Measurements from ENCODE around the gene CACNG4. TPM values are rescaled to one million over a fixed set of nuclear protein-coding genes. Genes with fewer than 3 reads are reported as not detected.
A peak's percentile ranks its signal among the peaks of the same experiment; 100 is the strongest.

CACNG4 gene
- total RNA-seq, 1 donor from 2014 or later, result 0.34 TPM

GRCh38 chr17:67066717-67067116, 102.2 kb downstream of the CACNG4 start:
- Histone ChIP-seq H3K36me3 (no peaks in the 10 kb centered on the region), H3K27ac (no peak overlapping the region), H3K9me3 (ENCODE audit: low read depth) (no peaks in the 10 kb centered on the region), H3K4me2 (no peak overlapping the region), H3K9ac (no peak overlapping the region), H4K20me1 (ENCODE audit: low read depth) (no peaks in the 10 kb centered on the region), H3K4me3 (no peak overlapping the region), H3K79me2 (ENCODE audit: low read depth) (no peaks in the 10 kb centered on the region), H3K4me1 (peaks cover 24% of the 10 kb centered on the region), H3F3A (ENCODE audit: low read depth) (peaks cover 9% of the 10 kb centered on the region), H3K27me3 (no peaks in the 10 kb centered on the region), H2AFZ (replicated peaks) (no peak overlapping the region)
- Mint-ChIP-seq H3K27me3 (ENCODE audit: insufficient read depth, low read depth) (no peaks in the 10 kb centered on the region), H3K4me3 (no peak overlapping the region), H3K27ac (no peak overlapping the region), H3K9me3 (no peaks in the 10 kb centered on the region), H3K4me1 (peaks cover 25% of the 10 kb centered on the region), H3K36me3 (no peaks in the 10 kb centered on the region)
- TF ChIP-seq CTCF (IDR thresholded peaks at IDR 0.05), result no peak
- TF ChIP-seq EZH2 (IDR thresholded peaks at IDR 0.05), result no peak
- no peak for TF ChIP-seq EZH2phosphoT487 (IDR thresholded peaks at IDR 0.05)
- DNase-seq (ENCODE audit: low spot score), result no peak

- Histone ChIP-seq H3K9me3 (ENCODE audit: low read depth) (no peaks in the 10 kb centered on the region), H3K27ac (no peak overlapping the region), H3K9ac (no peak overlapping the region), H3K79me2 (ENCODE audit: low read depth) (no peaks in the 10 kb centered on the region), H3K4me2 (peak overlapping the region; percentile 10), H3K4me1 (peaks cover 24% of the 10 kb centered on the region), H2AFZ (replicated peaks) (no peak overlapping the region), H4K20me1 (ENCODE audit: low read depth) (no peaks in the 10 kb centered on the region), H3K36me3 (no peaks in the 10 kb centered on the region), H3F3A (ENCODE audit: low read depth) (peaks cover 9% of the 10 kb centered on the region), H3K4me3 (no peak overlapping the region), H3K27me3 (no peaks in the 10 kb centered on the region)
- H3K27ac Mint-ChIP-seq, result peak overlapping the region; percentile 42
- no peaks in the 10 kb centered on the region for H3K36me3 Mint-ChIP-seq
- H3K27me3 Mint-ChIP-seq (ENCODE audit: insufficient read depth, low read depth), result no peaks in the 10 kb centered on the region
- H3K4me1 Mint-ChIP-seq, result peaks cover 25% of the 10 kb centered on the region
- DNase-seq (ENCODE audit: low spot score), result no peak
- H3K9me3 Mint-ChIP-seq, result no peaks in the 10 kb centered on the region
- no peak overlapping the region for H3K4me3 Mint-ChIP-seq
- no peak for TF ChIP-seq CTCF (IDR thresholded peaks at IDR 0.05)
- TF ChIP-seq EZH2phosphoT487 (IDR thresholded peaks at IDR 0.05), result no peak
- TF ChIP-seq EZH2 (IDR thresholded peaks at IDR 0.05), result no peak
Measured at GRCh38 chr17:67067571-67068482, 103.3 kb downstream of the CACNG4 start.

- Mint-ChIP-seq H3K4me3 (no peak overlapping the region), H3K4me1 (peaks cover 25% of the 10 kb centered on the region), H3K27ac (no peak overlapping the region), H3K9me3 (no peaks in the 10 kb centered on the region), H3K27me3 (ENCODE audit: insufficient read depth, low read depth) (no peaks in the 10 kb centered on the region), H3K36me3 (peaks cover 2% of the 10 kb centered on the region)
- Histone ChIP-seq H3K4me3 (no peak overlapping the region), H3K79me2 (ENCODE audit: low read depth) (no peaks in the 10 kb centered on the region), H3F3A (ENCODE audit: low read depth) (peaks cover 9% of the 10 kb centered on the region), H3K9ac (no peak overlapping the region), H2AFZ (replicated peaks) (no peak overlapping the region), H4K20me1 (ENCODE audit: low read depth) (no peaks in the 10 kb centered on the region), H3K36me3 (no peaks in the 10 kb centered on the region), H3K4me2 (peak overlapping the region; percentile 42), H3K27me3 (no peaks in the 10 kb centered on the region), H3K4me1 (peaks cover 24% of the 10 kb centered on the region), H3K27ac (no peak overlapping the region), H3K9me3 (ENCODE audit: low read depth) (no peaks in the 10 kb centered on the region)
- TF ChIP-seq EZH2 (IDR thresholded peaks at IDR 0.05), result no peak
- no peak for TF ChIP-seq CTCF (IDR thresholded peaks at IDR 0.05)
- TF ChIP-seq EZH2phosphoT487 (IDR thresholded peaks at IDR 0.05), result no peak
- DNase-seq (ENCODE audit: low spot score), result no peak
Measured at GRCh38 chr17:67068999-67069398, 104.5 kb downstream of the CACNG4 start.
